Activated naive CD4-positive, alpha-beta T cell treated with anti-CD3 and anti-CD28 coated beads, Interleukin-2, amount 50 U/mL, for 72 hours (primary cell): ENCODE data around the gene CCP110. TPM values are rescaled to one million over a fixed set of nuclear protein-coding genes. Genes with fewer than 3 reads are reported as not detected.

ENCODE experiments used
- ATAC-seq, 2 donors: fragments of 150-1000 bp; cut with Tn5 transposase; 2 replicates each; pipeline ENCODE4 v1.10.0; 2021; ENCODE audit warnings: mild to moderate bottlenecking in 2 of 2, moderate library complexity in 2 of 2
- DNase-seq, 2 donors: peaks; one replicate each; pipeline ENCODE4 v3.0.0; 2021 to 2022; ENCODE audit warnings: low spot score in 2 of 2
- H3K27ac Mint-ChIP-seq, 2 donors: one replicate each; pipeline ENCODE4 v1.8.0; 2022; ENCODE audit warnings: mild to moderate bottlenecking in 2 of 2, mixed read lengths in 2 of 2
- H3K36me3 Mint-ChIP-seq, 2 donors: one replicate each; pipeline ENCODE4 v1.8.0; 2022; ENCODE audit warnings: mixed read lengths in 2 of 2
- H3K9me3 Mint-ChIP-seq, 2 donors: one replicate each; pipeline ENCODE4 v1.8.0; 2022; ENCODE audit warnings: mixed read lengths in 2 of 2
- total RNA-seq, 2 donors: library from RNA; stranded (reverse); gene quantifications; one replicate each; pipeline ENCODE4 v1.2.3, GENCODE V29; 2022

CCP110 gene
- total RNA-seq, 2 donors from 2014 or later, result 29.3 to 49.7 TPM

- Mint-ChIP-seq H3K36me3 (peaks cover 6 to 9% of the 10 kb centered on the region in 2 donors), H3K27ac (no peak overlapping the region), H3K9me3 (no peaks in the 10 kb centered on the region)
- ATAC-seq, result no peak
- no peak for DNase-seq
Observed at GRCh38 chr16:19503461-19504075, 20.2 kb upstream of the CCP110 start.

- DNase-seq (no peak), ATAC-seq (no peak)
- Mint-ChIP-seq H3K9me3 (no peaks in the 10 kb centered on the region), H3K27ac (no peak overlapping the region), H3K36me3 (peaks cover 6 to 9% of the 10 kb centered on the region in 2 donors)
Observed at GRCh38 chr16:19505600-19506303, 18.0 kb upstream of the CCP110 start.

DNA sequence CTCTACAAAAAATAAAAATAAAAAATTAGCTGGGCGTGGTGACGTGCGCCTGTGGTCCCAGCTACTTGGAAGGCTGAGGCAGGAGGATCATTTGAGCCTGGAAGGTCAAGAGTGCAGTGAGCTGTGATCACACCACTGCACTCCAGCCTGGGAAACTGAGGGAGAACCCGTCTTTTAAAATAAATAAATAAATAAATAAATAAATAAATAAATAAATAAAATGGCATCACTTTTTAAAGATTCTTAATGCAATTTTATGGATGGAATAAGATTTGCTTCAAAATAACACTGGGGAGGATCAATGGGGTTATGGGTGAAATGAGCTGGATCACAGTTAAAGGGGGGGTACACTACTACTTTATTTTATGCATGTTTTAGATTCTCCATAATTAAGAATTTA is 16.8 kb upstream of the CCP110 start:
- Mint-ChIP-seq H3K9me3 (no peaks in the 10 kb centered on the region), H3K36me3 (peaks cover 0 to 5% of the 10 kb centered on the region in 2 donors), H3K27ac (peak overlapping the region in 1 of 2 donors; percentile 55)
- DNase-seq (no peak), ATAC-seq (no peak)

DNA sequence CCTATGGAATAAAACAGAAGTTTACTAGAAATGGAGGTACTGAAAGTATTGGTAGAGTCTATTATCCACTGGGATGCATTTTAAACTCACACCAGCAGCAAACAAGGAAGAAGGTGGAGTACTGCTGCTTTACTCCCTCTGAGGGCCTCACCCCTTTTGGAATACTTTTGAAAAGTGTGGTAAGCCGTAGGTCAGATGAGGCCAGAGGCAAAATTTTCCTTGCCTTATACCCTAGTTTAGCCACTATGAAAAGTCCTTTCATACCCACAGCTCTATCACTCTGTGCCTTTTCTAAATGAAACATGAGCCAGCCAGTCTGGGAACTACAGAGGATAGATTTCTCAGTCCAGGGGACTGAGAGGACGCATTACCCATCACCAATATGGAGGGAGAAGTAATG is 15.9 kb upstream of the CCP110 start:
- no peak overlapping the region for H3K27ac Mint-ChIP-seq
- DNase-seq, result no peak
- peaks cover under 1 to 9% of the 10 kb centered on the region in 2 donors for H3K36me3 Mint-ChIP-seq
- H3K9me3 Mint-ChIP-seq, result no peaks in the 10 kb centered on the region
- ATAC-seq, result no peak

DNA sequence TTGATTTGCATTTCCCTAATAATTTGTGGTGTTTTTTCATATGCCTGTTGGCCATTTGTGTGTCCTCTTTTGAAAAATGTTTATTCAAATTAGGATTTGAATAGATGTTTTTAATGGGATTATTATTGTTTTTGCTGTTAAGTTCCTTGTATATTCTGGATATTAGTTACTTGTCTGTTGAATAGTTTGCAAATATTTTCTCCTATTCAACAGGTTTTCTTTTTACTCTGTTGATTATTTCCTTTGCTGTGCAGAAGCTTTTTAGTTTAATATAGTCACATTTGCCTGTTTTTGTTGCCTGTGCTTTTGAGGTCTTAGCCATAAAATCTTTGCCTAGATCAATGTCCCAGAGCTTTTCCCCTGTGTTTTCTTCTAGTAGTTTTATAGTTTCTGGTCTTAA is 11.4 kb upstream of the CCP110 start:
- ATAC-seq (no peak), DNase-seq (no peak)
- Mint-ChIP-seq H3K9me3 (no peaks in the 10 kb centered on the region), H3K27ac (no peak overlapping the region), H3K36me3 (peaks cover 21 to 31% of the 10 kb centered on the region in 2 donors)

- Mint-ChIP-seq H3K36me3 (peaks cover 24 to 32% of the 10 kb centered on the region in 2 donors), H3K27ac (no peak overlapping the region), H3K9me3 (no peaks in the 10 kb centered on the region)
- no peak for ATAC-seq
- no peak for DNase-seq
Observed at GRCh38 chr16:19513377-19514053, 10.2 kb upstream of the CCP110 start.

DNA sequence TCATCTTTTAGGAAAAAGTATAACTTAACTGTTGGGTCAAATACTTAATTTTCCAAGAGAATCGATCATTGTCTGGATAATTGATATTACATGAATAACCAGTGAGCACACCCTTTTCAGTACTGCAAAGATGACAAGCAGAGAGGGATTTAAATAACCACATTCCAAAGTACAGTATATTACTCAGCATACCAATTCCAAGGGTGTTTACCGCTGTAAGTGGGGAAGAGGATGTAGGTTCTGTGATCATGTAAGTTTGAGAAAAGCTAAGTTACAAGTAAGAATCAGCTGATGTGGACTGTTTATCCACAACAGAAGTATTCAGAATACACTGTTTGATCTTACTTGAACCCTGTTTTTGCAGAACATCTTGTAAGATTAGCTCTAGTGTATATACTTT is 8.0 kb upstream of the CCP110 start:
- Mint-ChIP-seq H3K27ac (no peak overlapping the region), H3K9me3 (no peaks in the 10 kb centered on the region), H3K36me3 (peaks cover 29 to 32% of the 10 kb centered on the region in 2 donors)
- DNase-seq (no peak), ATAC-seq (no peak)

DNA sequence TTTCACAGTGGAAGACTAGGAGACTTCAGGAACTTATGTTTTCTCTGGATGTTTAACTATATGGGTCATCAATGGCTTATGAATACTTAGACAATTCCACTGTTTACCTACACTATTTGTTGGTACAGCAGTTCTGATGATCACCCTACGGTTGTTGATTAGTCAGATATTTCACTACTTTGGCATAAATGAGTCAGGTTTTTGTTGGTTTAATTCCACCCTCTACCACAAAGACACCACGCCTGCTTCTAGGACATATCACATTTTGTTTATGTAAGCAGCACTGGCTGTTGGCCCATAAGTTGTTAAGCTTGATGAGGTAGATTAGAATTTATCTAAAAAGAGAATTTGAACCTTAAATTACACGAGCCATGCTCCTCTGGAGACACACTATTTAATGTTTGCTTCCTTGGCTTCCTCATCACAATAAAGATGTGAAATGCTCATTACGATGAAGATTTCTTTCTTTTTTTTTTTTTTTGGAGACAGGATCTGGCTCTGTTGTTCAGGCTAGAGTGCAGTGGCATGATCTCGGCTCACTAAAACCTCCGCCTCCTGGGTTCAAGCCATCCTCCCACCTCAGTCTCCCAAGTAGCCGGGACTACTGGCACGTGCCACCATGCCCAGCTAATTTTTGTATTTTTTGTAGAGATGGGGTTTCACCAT is 6.2 kb upstream of the CCP110 start:
- Mint-ChIP-seq H3K9me3 (no peaks in the 10 kb centered on the region), H3K27ac (peak overlapping the region in 1 of 2 donors; percentile 65), H3K36me3 (peaks cover 29 to 40% of the 10 kb centered on the region in 2 donors)
- ATAC-seq (peak in 1 of 2 donors; percentile 11), DNase-seq (peak in 1 of 2 donors; percentile 8)

DNA sequence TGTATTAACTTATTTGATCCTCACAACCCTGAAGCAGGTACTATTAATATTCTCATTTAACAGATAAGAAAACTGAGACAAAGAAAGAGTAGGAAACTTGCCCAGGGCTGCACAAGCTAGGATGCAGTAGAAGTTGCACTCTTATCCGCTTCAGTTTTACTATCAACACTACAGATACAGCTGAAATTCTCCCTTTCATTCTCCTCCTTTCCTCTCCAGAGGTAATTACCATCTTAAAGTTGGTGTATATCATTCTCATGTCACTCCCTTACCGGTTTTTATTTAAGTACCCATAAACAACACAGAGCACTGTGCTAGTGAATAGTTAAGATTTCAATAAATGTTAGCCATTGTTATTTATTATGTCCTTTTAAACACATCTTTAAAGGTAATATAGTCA is 5.4 kb upstream of the CCP110 start:
- Mint-ChIP-seq H3K36me3 (peaks cover 23 to 33% of the 10 kb centered on the region in 2 donors), H3K9me3 (no peaks in the 10 kb centered on the region), H3K27ac (peak overlapping the region in 1 of 2 donors; percentile 35)
- ATAC-seq, result no peak
- no peak for DNase-seq

GRCh38 chr16:19520861-19521331 is 2.8 kb upstream of the CCP110 start:
- DNase-seq (no peak), ATAC-seq (peak in 1 of 2 donors; percentile 26)

GRCh38 chr16:19521471-19522396 is 2.0 kb upstream of the CCP110 start, which contains the start of gene GDE1:
TSS of gene GDE1 (minus strand) at chr16:19522098. CDS start at chr16:19521964, 134 bp downstream.
- ATAC-seq (peak; percentile 83 to 85), DNase-seq (peak; percentile 92 to 93)
- Mint-ChIP-seq H3K27ac (peak within 1 kb of the TSS; percentile 96 to 97), H3K36me3 (peaks cover 20 to 33% of the 10 kb centered on the region in 2 donors), H3K9me3 (no peaks in the 10 kb centered on the region)

More at GRCh38 chr16:19520861-19521331, 2.8 kb upstream of the CCP110 start:
- H3K9me3 Mint-ChIP-seq, result no peaks in the 10 kb centered on the region
- H3K27ac Mint-ChIP-seq, result peak overlapping the region; percentile 96 to 97
- peaks cover 23 to 37% of the 10 kb centered on the region in 2 donors for H3K36me3 Mint-ChIP-seq

DNA sequence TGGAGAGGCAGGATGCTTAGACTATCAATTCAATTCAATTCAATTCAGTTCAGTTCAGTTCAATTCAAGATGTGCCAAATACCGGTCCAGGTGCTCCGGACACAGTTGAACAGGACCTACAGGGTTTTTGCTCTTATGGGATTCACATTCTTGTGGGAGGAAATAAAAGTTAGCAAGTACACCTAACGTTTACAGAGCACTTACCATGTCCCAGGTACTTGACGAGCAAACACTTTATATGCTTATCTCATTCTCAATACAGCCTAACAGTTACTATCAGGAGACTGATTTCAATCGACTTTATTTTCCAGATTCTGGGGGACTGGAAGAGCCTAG is 1.4 kb upstream of the CCP110 start:
- DNase-seq, result no peak
- Mint-ChIP-seq H3K9me3 (no peaks in the 10 kb centered on the region), H3K36me3 (peaks cover 13 to 27% of the 10 kb centered on the region in 2 donors), H3K27ac (peak overlapping the region; percentile 81 to 96)
- ATAC-seq, result no peak

DNA sequence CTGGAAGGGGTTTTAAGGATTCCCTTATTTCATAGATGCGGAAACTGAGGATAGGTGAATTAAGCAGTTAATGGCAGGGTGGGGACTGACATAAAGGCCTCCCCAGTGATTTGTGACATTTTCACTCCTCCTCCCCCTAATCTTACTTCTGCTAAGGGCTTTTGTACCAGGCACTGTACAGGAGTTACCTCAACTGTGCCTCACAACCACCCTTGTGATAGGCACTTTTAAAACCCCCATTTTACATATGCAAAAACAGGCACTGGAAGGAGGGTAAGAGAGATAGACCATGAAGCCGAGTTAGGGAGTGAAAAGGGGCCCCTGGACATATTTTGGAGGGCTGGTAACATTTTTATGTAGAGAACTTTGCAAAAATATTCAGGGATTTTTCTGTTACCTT is 982 bp upstream of the CCP110 start:
- ATAC-seq (no peak), DNase-seq (no peak)
- Mint-ChIP-seq H3K27ac (peak overlapping the region in 1 of 2 donors; percentile 96), H3K9me3 (no peaks in the 10 kb centered on the region), H3K36me3 (peaks cover 13 to 26% of the 10 kb centered on the region in 2 donors)

DNA sequence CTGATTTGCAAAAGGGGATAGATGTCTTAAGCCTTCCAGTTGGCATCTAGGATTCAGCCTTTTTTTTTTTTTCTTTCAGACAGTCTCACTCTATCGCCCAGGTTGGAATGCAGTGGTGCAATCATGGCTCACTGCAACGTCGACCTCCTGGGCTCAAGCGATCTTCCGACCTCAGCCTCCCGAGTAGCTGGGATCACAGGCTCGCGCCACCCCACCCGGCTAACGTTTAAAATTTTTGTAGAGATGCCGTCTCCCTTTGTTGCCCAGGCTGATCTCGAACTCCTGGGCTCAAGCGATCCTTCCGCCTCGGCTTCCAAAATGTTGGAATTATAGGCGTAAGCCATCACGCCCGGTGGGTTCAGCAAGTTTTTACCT is 571 bp upstream of the CCP110 start:
- Mint-ChIP-seq H3K9me3 (no peaks in the 10 kb centered on the region), H3K36me3 (peaks cover 17 to 27% of the 10 kb centered on the region in 2 donors), H3K27ac (peak overlapping the region in 1 of 2 donors; percentile 96)
- DNase-seq, result no peak
- ATAC-seq, result no peak

- Mint-ChIP-seq H3K27ac (peak overlapping the region; percentile 52 to 96), H3K36me3 (peaks cover 21 to 34% of the 10 kb centered on the region in 2 donors), H3K9me3 (no peaks in the 10 kb centered on the region)
- ATAC-seq (peak in 1 of 2 donors; percentile 0), DNase-seq (no peak)
Observed at GRCh38 chr16:19524356-19524615, 544 bp downstream of the CCP110 start.
